Calu3 (cell line): Measurements from ENCODE around the gene CYS1. TPM values are rescaled to one million over a fixed set of nuclear protein-coding genes. Genes with fewer than 3 reads are reported as not detected.
"Not testable (repeated sequence)": the region's sequence is repeated elsewhere in the genome, so short reads cannot be mapped to it uniquely, and the experiment has no call there.

Experiments
- BruUV-seq: library from RNA; stranded (reverse); fragments of 400-500 nt; replicated peaks from 2 replicates; lab custom pipeline; 2021; lab: Mats Ljungman, UMichigan
- CTCF ChIA-PET: fragments of 300-600 bp; sonication (Branson Sonifier 250); formaldehyde crosslinking; loops from one replicate; lab custom pipeline; 2022; ENCODE audit warnings: antibody characterized with exemption; lab: Charles Lee
- DNase-seq: peaks from one replicate; pipeline ENCODE4 v3.0.0; 2022
- H3K27ac Mint-ChIP-seq: one replicate; pipeline ENCODE4 v1.8.0; 2022; ENCODE audit warnings: mixed read lengths; ENCODE audit not compliant: unreplicated experiment
- H3K27me3 Mint-ChIP-seq: one replicate; pipeline ENCODE4 v1.8.0; 2022; ENCODE audit warnings: mixed read lengths; ENCODE audit not compliant: unreplicated experiment
- H3K36me3 Mint-ChIP-seq: one replicate; pipeline ENCODE4 v1.8.0; 2022; ENCODE audit warnings: mild to moderate bottlenecking, moderate library complexity, mixed read lengths; ENCODE audit not compliant: insufficient read depth, unreplicated experiment
- H3K4me1 Mint-ChIP-seq: one replicate; pipeline ENCODE4 v1.8.0; 2022; ENCODE audit warnings: mild to moderate bottlenecking, low read depth, mixed read lengths; ENCODE audit not compliant: unreplicated experiment
- H3K4me3 Mint-ChIP-seq: one replicate; pipeline ENCODE4 v1.8.0; 2022; ENCODE audit warnings: mild to moderate bottlenecking, low read depth, moderate library complexity, mixed read lengths; ENCODE audit not compliant: unreplicated experiment
- H3K9me3 Mint-ChIP-seq: one replicate; pipeline ENCODE4 v1.8.0; 2022; ENCODE audit warnings: low read depth, mixed read lengths; ENCODE audit not compliant: unreplicated experiment
- intact Hi-C: fragments of 100-400 bp; cut with micrococcal nuclease; formaldehyde crosslinking; loops from one replicate; pipeline ENCODE4 v1.10.0; 2022; ENCODE audit not compliant: unreplicated experiment
- total RNA-seq: library from RNA; stranded (reverse); gene quantifications from 2 replicates; pipeline ENCODE4 v1.2.3, GENCODE V29; 2022
- TF ChIP-seq, protein P1 (sequence below): fragments of 200-600 bp; IDR thresholded peaks from one replicate; pipeline ENCODE4 v1.8.0; 2022; ENCODE audit warnings: antibody characterized with exemption; ENCODE audit not compliant: unreplicated experiment

Gene CYS1
- total RNA-seq, 1 experiment from 2014 or later: 4.8 TPM

DNA sequence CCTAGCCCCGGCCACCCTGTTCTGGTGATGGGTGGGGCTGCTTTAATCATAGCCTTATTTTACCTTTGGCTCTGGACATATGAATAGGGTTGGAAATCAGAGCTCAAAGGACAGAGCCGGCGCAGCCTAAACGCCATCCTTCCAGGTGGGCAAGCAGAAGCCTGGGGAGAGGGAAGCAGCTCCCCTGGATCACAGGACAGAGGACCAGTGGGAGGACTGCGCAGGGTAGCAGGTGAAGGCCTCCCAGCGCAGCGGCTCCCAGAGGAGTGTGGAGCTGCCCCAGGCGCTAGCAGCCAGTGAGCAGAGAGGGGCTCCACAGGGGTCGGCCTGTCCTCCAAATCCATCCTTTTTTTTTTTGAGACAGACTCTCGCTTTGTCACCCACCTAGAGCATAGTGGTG lies 16.4 kb upstream of the CYS1 start:
- CTCF ChIA-PET: interaction anchor here (0.6 to 3.5 kb wide), 16 partner anchors 8 to 483 kb away, joined by 3 to 124 read pairs (median 4); partner anchors contain the start of gene CYS1
- Mint-ChIP-seq H3K9me3 (no peaks in the 10 kb centered on the region), H3K36me3 (no peaks in the 10 kb centered on the region), H3K4me3 (no peak overlapping the region), H3K4me1 (peaks cover 11% of the 10 kb centered on the region), H3K27me3 (no peaks in the 10 kb centered on the region), H3K27ac (no peak overlapping the region)
- no TSS peak for BruUV-seq
- intact Hi-C loops: loop anchor here (1.0 kb wide), 1 partner anchor 24 kb away; no protein-coding TSS in a partner anchor
- TF ChIP-seq, protein P1, sequence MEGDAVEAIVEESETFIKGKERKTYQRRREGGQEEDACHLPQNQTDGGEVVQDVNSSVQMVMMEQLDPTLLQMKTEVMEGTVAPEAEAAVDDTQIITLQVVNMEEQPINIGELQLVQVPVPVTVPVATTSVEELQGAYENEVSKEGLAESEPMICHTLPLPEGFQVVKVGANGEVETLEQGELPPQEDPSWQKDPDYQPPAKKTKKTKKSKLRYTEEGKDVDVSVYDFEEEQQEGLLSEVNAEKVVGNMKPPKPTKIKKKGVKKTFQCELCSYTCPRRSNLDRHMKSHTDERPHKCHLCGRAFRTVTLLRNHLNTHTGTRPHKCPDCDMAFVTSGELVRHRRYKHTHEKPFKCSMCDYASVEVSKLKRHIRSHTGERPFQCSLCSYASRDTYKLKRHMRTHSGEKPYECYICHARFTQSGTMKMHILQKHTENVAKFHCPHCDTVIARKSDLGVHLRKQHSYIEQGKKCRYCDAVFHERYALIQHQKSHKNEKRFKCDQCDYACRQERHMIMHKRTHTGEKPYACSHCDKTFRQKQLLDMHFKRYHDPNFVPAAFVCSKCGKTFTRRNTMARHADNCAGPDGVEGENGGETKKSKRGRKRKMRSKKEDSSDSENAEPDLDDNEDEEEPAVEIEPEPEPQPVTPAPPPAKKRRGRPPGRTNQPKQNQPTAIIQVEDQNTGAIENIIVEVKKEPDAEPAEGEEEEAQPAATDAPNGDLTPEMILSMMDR: no peak
- no peak for DNase-seq

DNA sequence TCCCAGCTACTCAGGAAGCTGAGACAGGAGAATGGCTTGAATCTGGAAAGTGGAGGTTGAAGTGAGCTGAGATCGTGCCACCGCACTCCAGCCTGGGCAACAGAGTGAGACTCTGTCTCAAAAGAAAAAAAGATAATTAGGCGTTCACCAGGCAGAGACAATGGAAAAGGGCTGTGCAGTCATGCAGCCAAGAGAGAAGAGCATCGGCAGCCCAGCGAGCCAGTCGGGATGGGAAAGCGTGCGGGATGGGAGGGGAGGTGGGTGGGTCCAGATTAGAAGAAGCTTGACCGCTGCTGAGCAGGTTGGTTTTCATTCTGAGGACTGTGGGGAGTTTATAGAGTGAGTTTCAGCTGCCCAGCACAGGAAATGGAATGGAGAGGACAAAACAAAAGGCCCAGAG lies 15.0 kb upstream of the CYS1 start:
- DNase-seq: no peak
- no TSS peak for BruUV-seq
- no peaks in the 10 kb centered on the region for H3K27me3 Mint-ChIP-seq
- H3K4me3 Mint-ChIP-seq: no peak overlapping the region
- H3K27ac Mint-ChIP-seq: no peak overlapping the region
- H3K4me1 Mint-ChIP-seq: peaks cover 21% of the 10 kb centered on the region
- TF ChIP-seq, protein P1: no peak
- CTCF ChIA-PET: interaction anchor here (0.6 to 3.5 kb wide), 4 partner anchors 22 to 315 kb away, joined by 3 to 124 read pairs (median 6); no protein-coding TSS in a partner anchor
- H3K36me3 Mint-ChIP-seq: no peaks in the 10 kb centered on the region
- intact Hi-C loops: no loop called here
- no peaks in the 10 kb centered on the region for H3K9me3 Mint-ChIP-seq

DNA sequence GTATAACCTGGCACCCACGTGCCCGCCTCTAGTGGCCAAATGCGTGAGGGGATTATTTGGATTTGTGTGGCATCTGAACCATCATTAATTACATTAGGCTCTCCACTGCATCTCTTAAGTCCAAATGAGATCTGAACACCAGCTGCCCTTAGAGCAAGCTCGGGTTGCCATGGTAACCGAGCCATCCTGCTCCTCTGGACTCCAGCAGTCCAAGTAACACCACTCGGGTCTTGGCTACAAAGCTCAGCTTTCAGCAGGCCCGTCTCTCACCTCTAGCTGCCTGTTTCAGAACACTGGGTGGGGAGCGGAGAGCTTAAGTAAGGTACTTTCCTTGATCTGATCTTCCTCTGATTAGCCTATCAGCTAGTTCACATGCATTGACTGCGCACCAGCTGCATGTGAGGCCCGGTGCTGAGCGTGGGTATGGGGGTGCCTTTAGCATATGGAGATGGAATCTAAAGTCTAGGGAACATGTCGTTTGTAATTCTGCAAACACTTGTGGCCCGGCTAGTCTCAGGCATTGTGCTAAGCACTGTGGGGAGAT lies 14.1 kb upstream of the CYS1 start:
- TF ChIP-seq, protein P1: no peak
- Mint-ChIP-seq H3K27me3 (no peaks in the 10 kb centered on the region), H3K36me3 (no peaks in the 10 kb centered on the region), H3K9me3 (no peaks in the 10 kb centered on the region), H3K27ac (no peak overlapping the region), H3K4me3 (no peak overlapping the region), H3K4me1 (peaks cover 30% of the 10 kb centered on the region)
- CTCF ChIA-PET: interaction anchor here (1.4 kb wide), 1 partner anchor 30 kb away, joined by 3 read pairs; no protein-coding TSS in a partner anchor
- no TSS peak for BruUV-seq
- intact Hi-C loops: no loop called here
- DNase-seq: no peak

DNA sequence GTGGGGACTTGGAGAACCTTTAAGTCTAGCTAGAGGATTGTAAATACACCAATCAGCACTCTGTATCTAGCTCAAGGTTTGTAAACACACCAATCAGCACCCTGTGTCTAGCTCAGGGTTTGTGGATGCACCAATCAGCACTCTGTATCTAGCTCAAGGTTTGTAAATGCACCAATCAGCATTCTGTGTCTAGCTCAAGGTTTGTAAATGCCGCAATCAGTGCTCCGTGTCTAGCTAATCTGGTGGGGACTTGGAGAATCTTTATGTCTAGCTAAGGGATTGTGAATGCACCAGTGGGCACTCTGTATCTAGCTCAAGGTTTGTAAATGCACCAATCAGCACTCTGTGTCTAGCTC lies 11.7 kb upstream of the CYS1 start:
- DNase-seq, intact Hi-C loops, H3K27ac Mint-ChIP-seq, H3K9me3 Mint-ChIP-seq, BruUV-seq, H3K4me3 Mint-ChIP-seq, H3K27me3 Mint-ChIP-seq, H3K36me3 Mint-ChIP-seq: not testable (repeated sequence)
- H3K4me1 Mint-ChIP-seq: peaks cover 31% of the 10 kb centered on the region
- CTCF ChIA-PET: interaction anchor here (1.1 kb wide), 1 partner anchor 19 kb away, joined by 3 read pairs; no protein-coding TSS in a partner anchor
